ENCODE data around the gene PDIA6. TPM values are rescaled to one million over a fixed set of nuclear protein-coding genes. Genes with fewer than 3 reads are reported as not detected.
A peak's percentile ranks its signal among the peaks of the same experiment; 100 is the strongest.

Gene PDIA6
- total RNA-seq, 1 experiment from 2014 or later, result 271 TPM

DNA sequence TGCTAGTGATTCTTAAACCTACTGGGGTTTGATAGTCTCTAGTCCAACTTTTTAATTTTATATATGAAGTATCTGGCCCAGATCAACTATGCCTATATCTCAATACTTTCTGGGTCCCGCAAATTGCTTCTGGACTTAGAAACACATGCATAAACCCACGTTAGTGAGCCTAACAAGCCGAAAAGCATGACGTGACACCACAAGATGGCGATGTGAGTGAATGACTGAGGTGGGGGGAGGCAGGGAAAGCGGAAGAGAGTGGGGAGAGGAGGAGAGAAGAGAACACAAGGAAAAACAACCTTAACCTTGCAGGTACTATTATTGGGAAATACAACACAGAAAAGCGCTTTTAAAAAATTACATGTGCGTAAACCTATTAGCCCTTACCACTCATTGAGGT lies 13.8 kb downstream of the PDIA6 start:
- DNase-seq (ENCODE audit: low read depth, low spot score) (no peak), ATAC-seq (no peak; the same call in 1 of the 2 replicates)
- Histone ChIP-seq H3K27ac (ENCODE audit: low read length) (no peak overlapping the region), H3K4me1 (ENCODE audit: control insufficient read depth, insufficient read depth, low read length) (no peaks in the 10 kb centered on the region), H3K9me3 (ENCODE audit: control insufficient read depth, insufficient read depth, low read depth, low read length) (no peaks in the 10 kb centered on the region), H3K27me3 (ENCODE audit: control insufficient read depth, insufficient read depth, low read length) (no peaks in the 10 kb centered on the region), H3K36me3 (ENCODE audit: control insufficient read depth, insufficient read depth, low read length) (peaks cover 21% of the 10 kb centered on the region), H3K4me3 (ENCODE audit: low read depth in 2 of 2, low read length in 2 of 2) (no peak overlapping the region)
- no peak for TF ChIP-seq TCF7L2 (IDR thresholded peaks at IDR 0.05; ENCODE audit: low read depth, low read length)
- TF ChIP-seq, protein P1, sequence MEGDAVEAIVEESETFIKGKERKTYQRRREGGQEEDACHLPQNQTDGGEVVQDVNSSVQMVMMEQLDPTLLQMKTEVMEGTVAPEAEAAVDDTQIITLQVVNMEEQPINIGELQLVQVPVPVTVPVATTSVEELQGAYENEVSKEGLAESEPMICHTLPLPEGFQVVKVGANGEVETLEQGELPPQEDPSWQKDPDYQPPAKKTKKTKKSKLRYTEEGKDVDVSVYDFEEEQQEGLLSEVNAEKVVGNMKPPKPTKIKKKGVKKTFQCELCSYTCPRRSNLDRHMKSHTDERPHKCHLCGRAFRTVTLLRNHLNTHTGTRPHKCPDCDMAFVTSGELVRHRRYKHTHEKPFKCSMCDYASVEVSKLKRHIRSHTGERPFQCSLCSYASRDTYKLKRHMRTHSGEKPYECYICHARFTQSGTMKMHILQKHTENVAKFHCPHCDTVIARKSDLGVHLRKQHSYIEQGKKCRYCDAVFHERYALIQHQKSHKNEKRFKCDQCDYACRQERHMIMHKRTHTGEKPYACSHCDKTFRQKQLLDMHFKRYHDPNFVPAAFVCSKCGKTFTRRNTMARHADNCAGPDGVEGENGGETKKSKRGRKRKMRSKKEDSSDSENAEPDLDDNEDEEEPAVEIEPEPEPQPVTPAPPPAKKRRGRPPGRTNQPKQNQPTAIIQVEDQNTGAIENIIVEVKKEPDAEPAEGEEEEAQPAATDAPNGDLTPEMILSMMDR (IDR thresholded peaks at IDR 0.05), result peak; percentile 68
- intact Hi-C loops (cut with micrococcal nuclease; ENCODE audit: unreplicated experiment) (no loop called here), in situ Hi-C loops (cut with HindIII; ENCODE audit: low pct_unique_long_range_greater_than_20kb, low sequenced_read_pairs) (no loop called here)
- CTCF ChIA-PET, result no interaction called here
- POLR2A ChIA-PET, result no interaction called here
- no TSS peak for BruUV-seq (replicated peaks)

DNA sequence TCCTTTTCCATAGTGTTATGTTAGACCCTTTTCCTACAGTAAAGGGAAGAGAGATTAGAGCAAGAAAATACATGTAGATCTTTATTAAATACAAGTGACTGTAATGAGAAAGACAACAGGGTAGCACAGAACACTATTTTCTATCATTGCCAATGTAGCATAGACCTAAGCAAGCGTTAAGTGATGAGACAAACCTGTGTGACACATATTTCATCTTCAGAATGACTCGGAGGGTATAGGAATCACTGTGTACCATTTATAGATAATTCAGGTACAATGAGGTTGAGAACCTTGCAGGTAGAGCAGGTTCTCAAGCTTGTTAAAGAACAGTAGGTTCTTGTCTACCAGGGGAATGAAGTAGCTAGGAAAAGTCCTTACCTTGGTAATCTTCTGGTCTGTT lies 15.9 kb downstream of the PDIA6 start:
- Histone ChIP-seq H3K36me3 (ENCODE audit: control insufficient read depth, insufficient read depth, low read length) (peaks cover 26% of the 10 kb centered on the region), H3K4me1 (ENCODE audit: control insufficient read depth, insufficient read depth, low read length) (no peaks in the 10 kb centered on the region), H3K4me3 (ENCODE audit: low read depth in 2 of 2, low read length in 2 of 2) (no peak overlapping the region), H3K9me3 (ENCODE audit: control insufficient read depth, insufficient read depth, low read depth, low read length) (no peaks in the 10 kb centered on the region), H3K27ac (ENCODE audit: low read length) (no peak overlapping the region), H3K27me3 (ENCODE audit: control insufficient read depth, insufficient read depth, low read length) (no peaks in the 10 kb centered on the region)
- ATAC-seq, result no peak
- DNase-seq (ENCODE audit: low read depth, low spot score), result no peak
- no TSS peak for BruUV-seq (replicated peaks)
- POLR2A ChIA-PET, result no interaction called here
- in situ Hi-C loops (cut with HindIII; ENCODE audit: low pct_unique_long_range_greater_than_20kb, low sequenced_read_pairs), result no loop called here
- intact Hi-C loops (cut with micrococcal nuclease; ENCODE audit: unreplicated experiment), result no loop called here
- TF ChIP-seq POLR2AphosphoS5 (IDR thresholded peaks at IDR 0.05; ENCODE audit: low read depth, low read length), result no peak
- TF ChIP-seq, protein P2, sequence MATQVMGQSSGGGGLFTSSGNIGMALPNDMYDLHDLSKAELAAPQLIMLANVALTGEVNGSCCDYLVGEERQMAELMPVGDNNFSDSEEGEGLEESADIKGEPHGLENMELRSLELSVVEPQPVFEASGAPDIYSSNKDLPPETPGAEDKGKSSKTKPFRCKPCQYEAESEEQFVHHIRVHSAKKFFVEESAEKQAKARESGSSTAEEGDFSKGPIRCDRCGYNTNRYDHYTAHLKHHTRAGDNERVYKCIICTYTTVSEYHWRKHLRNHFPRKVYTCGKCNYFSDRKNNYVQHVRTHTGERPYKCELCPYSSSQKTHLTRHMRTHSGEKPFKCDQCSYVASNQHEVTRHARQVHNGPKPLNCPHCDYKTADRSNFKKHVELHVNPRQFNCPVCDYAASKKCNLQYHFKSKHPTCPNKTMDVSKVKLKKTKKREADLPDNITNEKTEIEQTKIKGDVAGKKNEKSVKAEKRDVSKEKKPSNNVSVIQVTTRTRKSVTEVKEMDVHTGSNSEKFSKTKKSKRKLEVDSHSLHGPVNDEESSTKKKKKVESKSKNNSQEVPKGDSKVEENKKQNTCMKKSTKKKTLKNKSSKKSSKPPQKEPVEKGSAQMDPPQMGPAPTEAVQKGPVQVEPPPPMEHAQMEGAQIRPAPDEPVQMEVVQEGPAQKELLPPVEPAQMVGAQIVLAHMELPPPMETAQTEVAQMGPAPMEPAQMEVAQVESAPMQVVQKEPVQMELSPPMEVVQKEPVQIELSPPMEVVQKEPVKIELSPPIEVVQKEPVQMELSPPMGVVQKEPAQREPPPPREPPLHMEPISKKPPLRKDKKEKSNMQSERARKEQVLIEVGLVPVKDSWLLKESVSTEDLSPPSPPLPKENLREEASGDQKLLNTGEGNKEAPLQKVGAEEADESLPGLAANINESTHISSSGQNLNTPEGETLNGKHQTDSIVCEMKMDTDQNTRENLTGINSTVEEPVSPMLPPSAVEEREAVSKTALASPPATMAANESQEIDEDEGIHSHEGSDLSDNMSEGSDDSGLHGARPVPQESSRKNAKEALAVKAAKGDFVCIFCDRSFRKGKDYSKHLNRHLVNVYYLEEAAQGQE (IDR thresholded peaks at IDR 0.05; ENCODE audit: insufficient read depth in 1 of 2, low read depth in 2 of 2, low read length in 1 of 2), result no peak
- TF ChIP-seq TCF7L2 (IDR thresholded peaks at IDR 0.05; ENCODE audit: low read depth, low read length), result no peak
- no peak for TF ChIP-seq SIN3A (IDR thresholded peaks at IDR 0.05; ENCODE audit: borderline replicate concordance, insufficient read depth, low read depth, low read length)
- TF ChIP-seq, protein P1 (IDR thresholded peaks at IDR 0.05), result no peak
- CTCF ChIA-PET, result no interaction called here
